Epithelial cell of proximal tubule (primary cell): ENCODE results near the gene CCNG2. TPM values are rescaled to one million over a fixed set of nuclear protein-coding genes. Genes with fewer than 3 reads are reported as not detected.

Experiments used
- DNase-seq: peaks from one replicate; pipeline ENCODE4 v3.0.0-alpha.2; 2011; ENCODE audit warnings: low read depth
- H3K4me3 ChIP-seq: 2 replicates; pipeline ENCODE4 v1.5.1; 2011; ENCODE audit warnings: low read depth, mild to moderate bottlenecking, low read length
- CTCF ChIP-seq: conservative IDR thresholded peaks from 2 replicates; pipeline ENCODE4 v1.5.1; 2012; ENCODE audit warnings: low read depth, mild to moderate bottlenecking, low read length
- total RNA-seq: library from RNA; depleted of rRNA; stranded (reverse); fragments of >200 nt; gene quantifications from 2 replicates; pipeline ENCODE4 v1.2.3, GENCODE V29; 2015

CCNG2 gene
- total RNA-seq, 1 donor from 2014 or later = 22.1 TPM

- DNase-seq = no peak
- no peak for TF ChIP-seq CTCF
- no peak overlapping the region for H3K4me3 ChIP-seq
These were observed 6.6 kb downstream of the CCNG2 start for GRCh38 chr4:77163641-77164040.

- TF ChIP-seq CTCF = no peak
- no peak for DNase-seq
- no peak overlapping the region for H3K4me3 ChIP-seq
These were observed 10.2 kb downstream of the CCNG2 start for GRCh38 chr4:77167173-77167572.

- DNase-seq = no peak
- TF ChIP-seq CTCF = no peak
- H3K4me3 ChIP-seq = no peak overlapping the region
These were observed 10.9 kb downstream of the CCNG2 start for GRCh38 chr4:77167866-77168265.

GRCh38 chr4:77169481-77169880 lies 12.5 kb downstream of the CCNG2 start:
- TF ChIP-seq CTCF = no peak
- no peak overlapping the region for H3K4me3 ChIP-seq
- DNase-seq = no peak

- no peak overlapping the region for H3K4me3 ChIP-seq
- TF ChIP-seq CTCF = no peak
- DNase-seq = no peak
These were observed 13.9 kb downstream of the CCNG2 start for GRCh38 chr4:77170926-77171325.

- no peak for TF ChIP-seq CTCF
- H3K4me3 ChIP-seq = no peak overlapping the region
- peak; percentile 72 for DNase-seq
These were observed 15.3 kb downstream of the CCNG2 start for GRCh38 chr4:77172336-77172735.

- TF ChIP-seq CTCF = no peak
- no peak for DNase-seq
- no peak overlapping the region for H3K4me3 ChIP-seq
These were observed 17.4 kb downstream of the CCNG2 start for GRCh38 chr4:77174426-77174825.
